Uterus (tissue), 2 donors: ENCODE results near the gene FAM120A.

Experiments
- CTCF ChIP-seq, 4 experiments: fragments of 200-600 bp in 2 of 4; fragments of 450-650 bp in 2 of 4; sonication (generic) in 2 of 4; IDR thresholded peaks; one replicate each; pipeline ENCODE4 v1.5.1; 2016 to 2019; ENCODE audit warnings: antibody characterized with exemption in 4 of 4, mild to moderate bottlenecking in 2 of 4, moderate library complexity in 1 of 4
- POLR2A ChIP-seq, 2 donors: fragments of 450-650 bp; IDR thresholded peaks; one replicate each; pipeline ENCODE4 v1.6.1; 2016; ENCODE audit warnings: antibody characterized with exemption in 2 of 2, mild to moderate bottlenecking in 1 of 2, moderate library complexity in 1 of 2

DNA sequence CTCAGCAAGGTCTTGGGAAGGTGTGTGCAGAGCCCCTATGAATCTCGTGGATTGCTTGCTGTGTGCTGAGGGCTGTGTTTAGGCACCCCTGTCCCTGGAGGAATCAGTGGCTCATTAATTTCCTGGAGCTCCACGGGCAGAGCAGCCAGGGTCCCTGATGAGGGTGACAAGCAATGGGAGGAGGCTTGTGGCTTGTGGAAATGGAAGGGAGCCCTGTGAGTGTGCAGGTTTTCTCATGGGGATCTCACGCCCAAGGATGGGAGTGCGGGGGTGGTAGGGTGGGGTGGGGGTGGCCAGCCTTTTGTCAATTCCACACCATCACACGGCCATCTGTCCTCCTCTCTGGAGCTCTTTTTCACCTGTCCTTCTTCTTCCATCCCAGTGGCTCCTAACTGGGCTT is 150.2 kb downstream of the FAM120A start:
- TF ChIP-seq CTCF (IDR thresholded peaks at IDR 0.05) (no peak), POLR2A (IDR thresholded peaks at IDR 0.05) (no peak)
